HG02943 (cell line): Measurements from ENCODE around the gene SSH3.

ENCODE experiments used
- ATAC-seq: cut with Tn5 transposase; IDR thresholded peaks from one replicate; pipeline ENCODE4 v1.9.1; 2021; ENCODE audit warnings: mild to moderate bottlenecking, low read depth, moderate library complexity; ENCODE audit not compliant: unreplicated experiment

SSH3 gene

GRCh38 chr11:67344264-67344663 is 40.9 kb downstream of the SSH3 start:
- ATAC-seq: no peak

GRCh38 chr11:67345247-67345919 is 42.1 kb downstream of the SSH3 start:
- ATAC-seq: no peak

GRCh38 chr11:67345920-67346819 is 42.8 kb downstream of the SSH3 start:
- no peak for ATAC-seq

GRCh38 chr11:67347964-67348749 is 44.8 kb downstream of the SSH3 start:
- no peak for ATAC-seq

GRCh38 chr11:67349036-67349435 is 45.7 kb downstream of the SSH3 start:
- no peak for ATAC-seq

- ATAC-seq: no peak
Measured at GRCh38 chr11:67349457-67349856, 46.1 kb downstream of the SSH3 start.

GRCh38 chr11:67349928-67350465 is 46.7 kb downstream of the SSH3 start:
- ATAC-seq: no peak

GRCh38 chr11:67351275-67352005 is 48.1 kb downstream of the SSH3 start:
- no peak for ATAC-seq

GRCh38 chr11:67352546-67353316 is 49.4 kb downstream of the SSH3 start:
- ATAC-seq: peak; percentile 7

- ATAC-seq: peak; percentile 69
Measured at GRCh38 chr11:67353317-67354074, 50.2 kb downstream of the SSH3 start, which contains the start of gene POLD4. POLD4 (minus strand) TSS chr11:67353546; CDS start chr11:67353399, 147 bp downstream.

- ATAC-seq: no peak
Measured at GRCh38 chr11:67354075-67355022, 51.0 kb downstream of the SSH3 start.

GRCh38 chr11:67355023-67355793 is 51.9 kb downstream of the SSH3 start:
- no peak for ATAC-seq

GRCh38 chr11:67355794-67356386 is 52.6 kb downstream of the SSH3 start:
- ATAC-seq: no peak

GRCh38 chr11:67356387-67356863 is 53.1 kb downstream of the SSH3 start:
- ATAC-seq: no peak

- ATAC-seq: no peak
Measured at GRCh38 chr11:67356864-67357561, 53.7 kb downstream of the SSH3 start.
